Ovary (tissue), 9 donors: ENCODE measurements around the gene MAP3K2. TPM values are rescaled to one million over a fixed set of nuclear protein-coding genes. Genes with fewer than 3 reads are reported as not detected.

Source experiments
- DNase-seq, 5 donors: peaks; one replicate each; pipeline ENCODE4 v3.0.0-alpha.2; 2019 to 2020
- H3K27ac ChIP-seq, 2 donors: fragments of 200-600 bp; one replicate each; pipeline versions ENCODE4 v1.5.1 to v1.8.0; 2019 to 2022
- H3K27me3 ChIP-seq: fragments of 200-600 bp; one replicate; pipeline ENCODE4 v1.8.0; 2022
- H3K36me3 ChIP-seq: fragments of 200-600 bp; sonication (generic); one replicate; pipeline ENCODE4 v1.5.1; 2019
- H3K4me1 ChIP-seq: one replicate; pipeline ENCODE4 v1.8.1; 2013; ENCODE audit warnings: mild to moderate bottlenecking, moderate library complexity; ENCODE audit not compliant: insufficient read depth
- H3K4me3 ChIP-seq: fragments of 200-600 bp; sonication (generic); one replicate; pipeline ENCODE4 v1.5.1; 2017
- H3K9me3 ChIP-seq, 2 donors: fragments of 200-600 bp in 1 of 2; sonication (generic) in 1 of 2; one replicate each; pipeline versions ENCODE4 v1.5.1 to v1.8.1; 2013 to 2019; ENCODE audit warnings: mild to moderate bottlenecking in 1 of 2, moderate library complexity in 1 of 2
- CTCF ChIP-seq, 3 donors: fragments of 450-650 bp in 2 of 3; fragments of 200-600 bp in 1 of 3; IDR thresholded peaks; one replicate each; pipeline versions ENCODE4 v1.5.1 to v1.8.0; 2016 to 2022; ENCODE audit warnings: antibody characterized with exemption in 3 of 3, mild to moderate bottlenecking in 1 of 3
- EP300 ChIP-seq: sonication (generic); formaldehyde crosslinking; IDR thresholded peaks from one replicate; pipeline ENCODE4 v1.6.1; 2017; ENCODE audit warnings: antibody characterized with exemption
- POLR2A ChIP-seq: fragments of 450-650 bp; IDR thresholded peaks from one replicate; pipeline ENCODE4 v1.6.1; 2017; ENCODE audit warnings: antibody characterized with exemption, mild to moderate bottlenecking, moderate library complexity
- WGBS, 3 donors: extraction: QIAGEN DNeasy Blood & Tissue Kit in 1 of 3; methylation state at CpG; one replicate each; pipeline versions ENCODE4 v1.1.5 to v1.1.7; 2013 to 2017; 5-methylcytosine and 5-hydroxymethylcytosine counted together
- intact Hi-C, 4 donors: fragments of 100-400 bp; cut with DNase I; formaldehyde crosslinking; loops; one replicate each; pipeline versions ENCODE4 v1.11.0 to v1.15.1; 2022 to 2023
- microRNA-seq, 3 donors: library from miRNA; unstranded; fragments of <30 nt; microRNA quantifications; one replicate each; pipeline versions ENCODE4 to v1.2.0, GENCODE V29; 2019 to 2020
- polyA plus RNA-seq, 2 donors: library from polyadenylated mRNA; stranded (reverse); fragments of 200-250 nt in 1 of 2; fragments of 350-450 nt in 1 of 2; fragmentation: Illumina TruSeq in 1 of 2; extraction: RNeasy Lipid Tissue Mini Kit (QIAGEN cat#74804) in 1 of 2; gene quantifications; one replicate each; pipeline ENCODE4 v1.2.3, GENCODE V29; 2013 to 2014
- small RNA-seq: library from RNA; depleted of rRNA; stranded (forward); fragments of <200 nt; gene quantifications from one replicate; pipeline ENCODE3, GENCODE V24; 2016
- total RNA-seq, 7 donors: library from RNA; depleted of rRNA in 2 of 7; stranded (reverse); fragments of >200 nt in 2 of 7; fragmentation: NEBNext Ultra II Directional in 3 of 7; extraction: Animal tissue kit (Norgen Biotek cat#: 25700) in 3 of 7; gene quantifications; one replicate each; pipeline versions ENCODE4 v1.1.0 to v1.2.4, GENCODE V29; 2016 to 2023
- donor health status: DM: no; HTN: no; CAD: no; lungs with moderate emphysema.
- donor health status: DM: no; HTN: no; CAD: no.
- donor health status: Bipolar disorder and iron deficiency.
- donor health status: DM: yes; HTN: yes; CAD: no.
- donor health status: DM: no; HTN: no; CAD: no.
- donor health status: DM: yes; HTN: yes; CAD: no.

The MAP3K2 gene
- total and polyA plus RNA-seq, 9 donors, result 7.2 to 78.4 (median 55.8) TPM

- H3K27ac ChIP-seq, result no peak overlapping the region
- H3K36me3 ChIP-seq, result no peaks in the 10 kb centered on the region
- TF ChIP-seq EP300, result no peak
- no peak for TF ChIP-seq POLR2A
- no peak for TF ChIP-seq CTCF (IDR thresholded peaks at IDR 0.05)
- no peaks in the 10 kb centered on the region for H3K4me1 ChIP-seq
- intact Hi-C loops, result no loop called here
- WGBS, 3 donors, result 42 to 51% (median 45%) methylated on average over 2 of the region's 2 CpGs
- H3K27me3 ChIP-seq, result no peaks in the 10 kb centered on the region
- H3K4me3 ChIP-seq, result no peak overlapping the region
- DNase-seq, result no peak
- no peaks in the 10 kb centered on the region for H3K9me3 ChIP-seq
These were observed 132.6 kb downstream of the MAP3K2 start for GRCh38 chr2:127255146-127255545.

GRCh38 chr2:127254386-127254981, 133.3 kb downstream of the MAP3K2 start:
- DNase-seq, result no peak
- Histone ChIP-seq H3K27me3 (no peaks in the 10 kb centered on the region), H3K4me1 (no peaks in the 10 kb centered on the region), H3K36me3 (no peaks in the 10 kb centered on the region), H3K4me3 (no peak overlapping the region), H3K9me3 (no peaks in the 10 kb centered on the region), H3K27ac (no peak overlapping the region)
- TF ChIP-seq POLR2A (no peak), EP300 (no peak), CTCF (IDR thresholded peaks at IDR 0.05) (no peak)
- intact Hi-C loops, result no loop called here
- 71 to 73% (median 72%) methylated on average over 7 of the region's 7 CpGs for WGBS, 3 donors

Small RNA genes within 50 kb of the gene (microRNA-seq; reads per million reads assigned to microRNA genes)
- 0 reads per million in 3 donors for gene MIR4783

Small RNA genes within 50 kb of the gene (small RNA-seq; reads per million reads assigned to genes)
- gene MIR4783 (not detected), gene RNU6-1147P (not detected)

Other genes starting within 250 kb of the MAP3K2 start
- under 1 TPM in 6 of 7 donors, not detected in 1; 0.10 to 0.48 (median 0.17) TPM for gene CYP27C1, start 167.7 kb downstream of the MAP3K2 start, total RNA-seq
- under 1 TPM; 0.07 to 0.52 TPM for gene CYP27C1, start 167.7 kb downstream of the MAP3K2 start, polyA plus RNA-seq
- 10 to 100 TPM; 26.8 to 38.2 (median 35.1) TPM for gene ERCC3, start 93.8 kb downstream of the MAP3K2 start, total RNA-seq
- 10 to 100 TPM; 28.3 to 56.9 TPM for gene ERCC3, start 93.8 kb downstream of the MAP3K2 start, polyA plus RNA-seq
- gene PROC, start 30.5 kb upstream of the MAP3K2 start, total RNA-seq, result 1 to 10 TPM in 1 of 7 donors, under 1 TPM in 1, not detected in 5; 0.51 to 1.1 TPM
- not detected for gene PROC, start 30.5 kb upstream of the MAP3K2 start, polyA plus RNA-seq
- gene IWS1, start 138.5 kb upstream of the MAP3K2 start, total RNA-seq, result 10 to 100 TPM; 13.9 to 29.0 (median 25.8) TPM
- gene IWS1, start 138.5 kb upstream of the MAP3K2 start, polyA plus RNA-seq, result 10 to 100 TPM; 15.8 to 28.1 TPM
- gene MYO7B, start 147.7 kb upstream of the MAP3K2 start, total RNA-seq, result under 1 TPM in 4 of 7 donors, not detected in 3; 0.23 to 0.95 (median 0.25) TPM
- under 1 TPM; 0.05 to 0.46 TPM for gene MYO7B, start 147.7 kb upstream of the MAP3K2 start, polyA plus RNA-seq